Activated CD4-positive, alpha-beta memory T cell treated with anti-CD3 and anti-CD28 coated beads, Interleukin-2, amount 10 ng/mL, durations not matched to agents 7 days and 5 days (primary cell): ENCODE measurements around the gene TRANK1. TPM values are rescaled to one million over a fixed set of nuclear protein-coding genes. Genes with fewer than 3 reads are reported as not detected.

Experiments
- CTCF ChIA-PET: fragments of 350-600 bp; sonication (Branson Sonifier 250); formaldehyde crosslinking; loops from one replicate; lab custom pipeline; 2021; ENCODE audit warnings: antibody characterized with exemption, inconsistent platforms; lab: Charles Lee
- POLR2A ChIA-PET: fragments of 350-600 bp; sonication (Branson Sonifier 250); formaldehyde crosslinking; loops from one replicate; lab custom pipeline; 2021; ENCODE audit warnings: antibody characterized with exemption; lab: Charles Lee
- DNase-seq: peaks from one replicate; pipeline ENCODE4 v3.0.0-alpha.2; 2020
- H3K27ac Mint-ChIP-seq: one replicate; pipeline ENCODE4 v1.8.0; 2021; ENCODE audit warnings: mild to moderate bottlenecking, mixed read lengths
- H3K27me3 Mint-ChIP-seq: one replicate; pipeline ENCODE4 v1.8.0; 2021; ENCODE audit warnings: mixed read lengths
- H3K36me3 Mint-ChIP-seq: one replicate; pipeline ENCODE4 v1.8.0; 2021; ENCODE audit warnings: low read depth, mixed read lengths
- H3K4me1 Mint-ChIP-seq: one replicate; pipeline ENCODE4 v1.8.0; 2021; ENCODE audit warnings: mixed read lengths
- H3K4me3 Mint-ChIP-seq: one replicate; pipeline ENCODE4 v1.8.0; 2021; ENCODE audit warnings: mild to moderate bottlenecking, mixed read lengths
- H3K9me3 Mint-ChIP-seq: one replicate; pipeline ENCODE4 v1.8.0; 2021; ENCODE audit warnings: mixed read lengths
- total RNA-seq, 2 experiments: library from RNA; stranded (reverse); gene quantifications; one replicate each; pipeline ENCODE4 v1.2.3, GENCODE V29; 2021

Gene TRANK1
- total RNA-seq, 2 experiments from 2014 or later: 78.6 to 85.4 TPM

DNA sequence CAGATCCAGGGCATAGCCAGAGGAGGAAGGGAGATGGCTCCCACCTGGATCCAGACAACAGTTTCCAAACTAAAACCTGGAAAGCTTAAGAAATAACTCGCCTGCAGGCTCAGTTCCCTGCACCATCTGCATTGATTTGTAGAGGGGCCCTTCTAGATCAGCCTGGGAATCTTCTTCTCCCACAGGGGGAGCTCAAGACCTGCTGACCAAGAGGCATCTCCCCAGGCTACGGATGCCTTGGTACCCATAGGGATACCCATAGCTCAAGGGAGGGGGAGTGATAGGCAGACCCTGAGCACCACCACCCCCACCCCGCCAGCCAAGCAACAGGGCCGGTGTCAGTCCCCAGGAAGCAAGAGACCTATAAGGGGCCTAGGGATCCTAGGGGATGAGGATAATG lies 152.5 kb downstream of the TRANK1 start:
- DNase-seq: peak; percentile 18
- POLR2A ChIA-PET: no interaction called here

DNA sequence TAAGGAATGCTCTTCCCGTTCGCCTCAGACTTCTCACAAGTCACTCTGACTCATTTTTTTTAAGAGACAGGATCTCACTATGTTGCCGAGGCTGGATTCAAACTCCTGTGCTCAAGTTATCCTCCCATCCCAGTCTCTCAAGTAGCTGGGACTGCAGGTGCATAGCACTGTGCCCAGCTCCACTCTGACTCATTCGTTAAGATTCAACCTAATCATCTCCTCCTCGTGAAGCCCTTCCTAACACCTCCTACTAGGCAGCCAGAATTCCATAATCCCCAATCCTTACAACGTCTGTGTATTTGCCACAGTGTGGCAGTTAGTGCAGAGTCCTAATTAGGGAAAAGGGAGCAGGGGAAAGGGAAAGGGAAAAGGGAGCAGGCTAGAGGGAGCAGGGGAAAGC lies 154.1 kb downstream of the TRANK1 start:
- ChIA-PET POLR2A (no interaction called here), CTCF (no interaction called here)
- no peaks in the 10 kb centered on the region for H3K9me3 Mint-ChIP-seq
- no peak overlapping the region for H3K4me3 Mint-ChIP-seq
- H3K27ac Mint-ChIP-seq: no peak overlapping the region
- H3K4me1 Mint-ChIP-seq: no peaks in the 10 kb centered on the region
- H3K27me3 Mint-ChIP-seq: peaks cover 20% of the 10 kb centered on the region
- no peak for DNase-seq
- H3K36me3 Mint-ChIP-seq: no peaks in the 10 kb centered on the region

More for the DNA sequence above, 152.5 kb downstream of the TRANK1 start:
- Mint-ChIP-seq H3K36me3 (no peaks in the 10 kb centered on the region), H3K27ac (no peak overlapping the region), H3K9me3 (no peaks in the 10 kb centered on the region), H3K4me1 (no peaks in the 10 kb centered on the region), H3K4me3 (no peak overlapping the region), H3K27me3 (peaks cover 21% of the 10 kb centered on the region)
- CTCF ChIA-PET: interaction anchor here (1.3 to 3.3 kb wide), 2 partner anchors 76 to 166 kb away, joined by 13 to 14 read pairs; no protein-coding TSS in a partner anchor

DNA sequence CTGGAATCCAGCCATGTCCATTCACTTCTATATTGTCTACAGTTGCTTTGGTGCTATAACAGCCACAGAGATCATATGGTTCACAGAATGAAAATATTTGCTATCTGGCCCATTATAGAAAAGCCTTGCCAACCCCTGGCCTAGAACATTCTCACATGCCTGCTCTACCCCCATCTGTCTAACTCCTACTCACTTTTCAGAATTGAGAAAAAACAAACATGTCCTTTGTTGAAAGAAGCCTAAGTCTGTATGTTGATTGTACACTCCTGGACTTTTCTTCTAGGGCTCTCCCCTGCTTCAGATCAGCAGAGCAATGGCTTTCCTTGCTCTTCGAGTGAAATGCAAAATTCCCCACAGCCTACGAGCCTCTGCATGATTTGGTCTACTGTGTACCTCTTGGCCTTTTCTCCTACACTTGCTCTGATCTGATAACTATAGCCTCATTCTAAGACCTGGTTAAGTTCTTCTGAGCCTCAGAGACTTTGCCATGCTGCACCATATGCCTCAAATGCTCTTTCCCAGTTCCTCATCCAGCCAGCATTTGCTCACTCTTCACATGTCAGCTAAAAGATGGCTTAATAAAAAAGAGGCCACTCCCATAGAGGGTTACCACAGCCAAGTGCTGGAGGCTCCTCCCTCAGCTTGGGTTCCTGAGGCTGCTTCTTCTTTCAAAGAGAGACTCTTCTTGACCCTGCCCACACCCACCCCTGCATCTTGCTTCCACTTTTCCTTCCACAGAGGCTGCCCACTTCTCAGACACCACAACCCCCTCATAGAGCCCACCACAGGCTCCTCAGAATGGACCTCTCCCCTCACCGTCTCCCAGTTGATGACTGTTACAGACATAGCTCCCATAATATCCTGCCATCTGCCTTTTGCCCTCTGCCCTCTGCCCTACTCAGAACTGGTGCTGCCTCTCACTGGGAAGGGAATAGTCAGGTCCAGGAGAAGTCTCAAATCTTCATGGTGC lies 157.6 kb downstream of the TRANK1 start:
- Mint-ChIP-seq H3K27me3 (peaks cover 23% of the 10 kb centered on the region), H3K9me3 (no peaks in the 10 kb centered on the region), H3K4me3 (no peak overlapping the region), H3K27ac (no peak overlapping the region), H3K4me1 (no peaks in the 10 kb centered on the region), H3K36me3 (no peaks in the 10 kb centered on the region)
- POLR2A ChIA-PET: no interaction called here
- DNase-seq: no peak
- CTCF ChIA-PET: no interaction called here

DNA sequence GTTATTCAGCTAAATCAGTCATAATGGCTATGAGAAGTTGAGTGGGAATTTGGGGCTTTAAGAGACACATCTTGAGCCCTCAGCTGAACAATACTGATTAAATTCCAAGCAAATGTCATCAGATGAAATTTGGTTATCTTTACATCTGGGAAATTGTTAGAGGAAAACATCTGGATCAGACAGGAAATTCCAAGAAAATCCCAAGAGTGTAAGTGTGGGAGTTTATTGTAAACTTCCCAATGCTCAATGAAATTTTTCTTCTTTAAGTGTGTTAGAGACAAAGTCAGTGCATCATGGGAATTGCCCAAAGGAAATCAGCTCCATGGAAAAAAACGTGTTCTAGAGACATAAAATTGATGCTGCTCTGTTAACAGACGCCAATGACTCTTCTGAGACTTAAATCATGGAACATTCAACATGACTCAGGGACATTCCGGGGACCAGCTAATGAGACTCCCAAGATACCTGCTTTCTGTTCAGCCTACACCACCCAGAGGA lies 160.7 kb downstream of the TRANK1 start:
- peaks cover 7% of the 10 kb centered on the region for H3K27me3 Mint-ChIP-seq
- H3K4me1 Mint-ChIP-seq: no peaks in the 10 kb centered on the region
- H3K4me3 Mint-ChIP-seq: no peak overlapping the region
- H3K9me3 Mint-ChIP-seq: no peaks in the 10 kb centered on the region
- no peak for DNase-seq
- POLR2A ChIA-PET: no interaction called here
- no peak overlapping the region for H3K27ac Mint-ChIP-seq
- CTCF ChIA-PET: interaction anchor here (1.0 to 1.7 kb wide), 3 partner anchors 21 to 174 kb away, joined by 3 to 4 read pairs (median 3); no protein-coding TSS in a partner anchor
- no peaks in the 10 kb centered on the region for H3K36me3 Mint-ChIP-seq

GRCh38 chr3:36777424-36778218 lies 167.2 kb downstream of the TRANK1 start:
- POLR2A ChIA-PET: no interaction called here
- Mint-ChIP-seq H3K27me3 (peaks cover 26% of the 10 kb centered on the region), H3K27ac (no peak overlapping the region), H3K4me1 (no peaks in the 10 kb centered on the region), H3K4me3 (no peak overlapping the region), H3K9me3 (no peaks in the 10 kb centered on the region), H3K36me3 (no peaks in the 10 kb centered on the region)
- DNase-seq: no peak
- CTCF ChIA-PET: no interaction called here

Other genes with a start within 250 kb of the TRANK1 start
- gene DCLK3, start 180.5 kb downstream of the TRANK1 start, total RNA-seq: not detected
- 10 to 100 TPM; 21.6 to 28.1 TPM for gene EPM2AIP1, start 48.1 kb upstream of the TRANK1 start, total RNA-seq
- gene MLH1, start 48.5 kb upstream of the TRANK1 start, total RNA-seq: 10 to 100 TPM; 50.9 to 57.5 TPM
- 10 to 100 TPM; 40.5 to 43.3 TPM for gene LRRFIP2, start 229.5 kb upstream of the TRANK1 start, total RNA-seq